GM21447 (cell line): ENCODE results near the gene SPATA18.
"Not testable (repeated sequence)": the region's sequence is repeated elsewhere in the genome, so short reads cannot be mapped to it uniquely, and the experiment has no call there.

ENCODE experiments used
- ATAC-seq: cut with Tn5 transposase; IDR thresholded peaks from one replicate; pipeline ENCODE4 v1.9.1; 2021; ENCODE audit not compliant: unreplicated experiment

The SPATA18 gene

GRCh38 chr4:52051615-52052474 is 741 bp downstream of the SPATA18 start:
- peak; percentile 70 for ATAC-seq

GRCh38 chr4:52052475-52052780 is 1.3 kb downstream of the SPATA18 start:
- ATAC-seq = peak; percentile 50

GRCh38 chr4:52054254-52054653 is 3.1 kb downstream of the SPATA18 start:
- no peak for ATAC-seq

GRCh38 chr4:52057196-52057595 is 6.1 kb downstream of the SPATA18 start:
- ATAC-seq = no peak

GRCh38 chr4:52058275-52058674 is 7.2 kb downstream of the SPATA18 start:
- ATAC-seq = no peak

GRCh38 chr4:52059372-52059771 is 8.3 kb downstream of the SPATA18 start:
- no peak for ATAC-seq

- no peak for ATAC-seq
These were observed 18.5 kb downstream of the SPATA18 start for GRCh38 chr4:52069571-52069970.

GRCh38 chr4:52071791-52072546 is 20.9 kb downstream of the SPATA18 start:
- no peak for ATAC-seq

GRCh38 chr4:52076731-52077130 is 25.6 kb downstream of the SPATA18 start:
- ATAC-seq = no peak

- no peak for ATAC-seq
These were observed 28.6 kb downstream of the SPATA18 start for GRCh38 chr4:52079659-52080058.

GRCh38 chr4:52081216-52081615 is 30.1 kb downstream of the SPATA18 start:
- ATAC-seq = no peak

GRCh38 chr4:52086425-52086824 is 35.3 kb downstream of the SPATA18 start:
- ATAC-seq = not testable (repeated sequence)

GRCh38 chr4:52091801-52092200 is 40.7 kb downstream of the SPATA18 start:
- no peak for ATAC-seq

GRCh38 chr4:52093466-52093865 is 42.4 kb downstream of the SPATA18 start:
- ATAC-seq = no peak

- no peak for ATAC-seq
These were observed 43.5 kb downstream of the SPATA18 start for GRCh38 chr4:52094376-52095145.

GRCh38 chr4:52095374-52095773 is 44.3 kb downstream of the SPATA18 start:
- ATAC-seq = no peak

GRCh38 chr4:52096048-52096447 is 44.9 kb downstream of the SPATA18 start:
- ATAC-seq = no peak

GRCh38 chr4:52098618-52099017 is 47.5 kb downstream of the SPATA18 start:
- ATAC-seq = no peak

- peak; percentile 58 for ATAC-seq
These were observed 48.9 kb downstream of the SPATA18 start for GRCh38 chr4:52099860-52100461.

- no peak for ATAC-seq
These were observed 51.5 kb downstream of the SPATA18 start for GRCh38 chr4:52102587-52102986.

- no peak for ATAC-seq
These were observed 52.2 kb downstream of the SPATA18 start for GRCh38 chr4:52103319-52103718.
